ENCODE results near the gene DUSP5.

- TF ChIP-seq, protein P1, sequence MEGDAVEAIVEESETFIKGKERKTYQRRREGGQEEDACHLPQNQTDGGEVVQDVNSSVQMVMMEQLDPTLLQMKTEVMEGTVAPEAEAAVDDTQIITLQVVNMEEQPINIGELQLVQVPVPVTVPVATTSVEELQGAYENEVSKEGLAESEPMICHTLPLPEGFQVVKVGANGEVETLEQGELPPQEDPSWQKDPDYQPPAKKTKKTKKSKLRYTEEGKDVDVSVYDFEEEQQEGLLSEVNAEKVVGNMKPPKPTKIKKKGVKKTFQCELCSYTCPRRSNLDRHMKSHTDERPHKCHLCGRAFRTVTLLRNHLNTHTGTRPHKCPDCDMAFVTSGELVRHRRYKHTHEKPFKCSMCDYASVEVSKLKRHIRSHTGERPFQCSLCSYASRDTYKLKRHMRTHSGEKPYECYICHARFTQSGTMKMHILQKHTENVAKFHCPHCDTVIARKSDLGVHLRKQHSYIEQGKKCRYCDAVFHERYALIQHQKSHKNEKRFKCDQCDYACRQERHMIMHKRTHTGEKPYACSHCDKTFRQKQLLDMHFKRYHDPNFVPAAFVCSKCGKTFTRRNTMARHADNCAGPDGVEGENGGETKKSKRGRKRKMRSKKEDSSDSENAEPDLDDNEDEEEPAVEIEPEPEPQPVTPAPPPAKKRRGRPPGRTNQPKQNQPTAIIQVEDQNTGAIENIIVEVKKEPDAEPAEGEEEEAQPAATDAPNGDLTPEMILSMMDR (IDR thresholded peaks at IDR 0.05 in 2 of 3, conservative IDR thresholded peaks at IDR 0.05 in 1 of 3; ENCODE audit: borderline replicate concordance in 1 of 3, insufficient read depth in 1 of 3, low read depth in 2 of 3, low read length in 2 of 3) = no peak
- no peak for TF ChIP-seq ZNF274 (IDR thresholded peaks at IDR 0.05; ENCODE audit: low read depth, low read length)
- TF ChIP-seq SIN3A (IDR thresholded peaks at IDR 0.05; ENCODE audit: low read depth) = no peak
- TF ChIP-seq RAD21 (IDR thresholded peaks at IDR 0.05; ENCODE audit: low read depth) = no peak
- TF ChIP-seq JUND (IDR thresholded peaks at IDR 0.05) = no peak
Observed at GRCh38 chr10:110488940-110489339, 8.8 kb upstream of the DUSP5 start.

All from HCT116 (cell line).